Muscle layer of duodenum (tissue), 2 donors: ENCODE data around the gene EDA.

Experiments used
- H3K27ac ChIP-seq: one replicate; pipeline ENCODE4 v1.7.0; 2013; ENCODE audit warnings: mild to moderate bottlenecking, low read length
- H3K27me3 ChIP-seq: one replicate; pipeline ENCODE4 v1.7.0; 2013; ENCODE audit warnings: low read depth, mild to moderate bottlenecking, control low read depth, low read length
- H3K36me3 ChIP-seq, 2 donors: one replicate each; pipeline ENCODE4 v1.7.0; 2013; ENCODE audit warnings: low read length in 2 of 2, control low read depth in 1 of 2, mild to moderate bottlenecking in 1 of 2; ENCODE audit not compliant: insufficient read depth in 2 of 2, control insufficient read depth in 1 of 2
- H3K4me1 ChIP-seq, 2 donors: one replicate each; pipeline ENCODE4 v1.7.0; 2013; ENCODE audit warnings: low read length in 2 of 2, mild to moderate bottlenecking in 2 of 2, control low read depth in 1 of 2, moderate library complexity in 1 of 2; ENCODE audit not compliant: insufficient read depth in 2 of 2, control insufficient read depth in 1 of 2
- H3K4me3 ChIP-seq, 2 donors: one replicate each; pipeline ENCODE4 v1.7.0; 2013; ENCODE audit warnings: low read length in 2 of 2, low read depth in 1 of 2, mild to moderate bottlenecking in 1 of 2
- H3K9me3 ChIP-seq, 2 donors: one replicate each; pipeline ENCODE4 v1.7.0; 2013; ENCODE audit warnings: low read length in 2 of 2, control low read depth in 1 of 2, mild to moderate bottlenecking in 1 of 2; ENCODE audit not compliant: control insufficient read depth in 1 of 2
- donor health status: healthy.

The EDA gene

DNA sequence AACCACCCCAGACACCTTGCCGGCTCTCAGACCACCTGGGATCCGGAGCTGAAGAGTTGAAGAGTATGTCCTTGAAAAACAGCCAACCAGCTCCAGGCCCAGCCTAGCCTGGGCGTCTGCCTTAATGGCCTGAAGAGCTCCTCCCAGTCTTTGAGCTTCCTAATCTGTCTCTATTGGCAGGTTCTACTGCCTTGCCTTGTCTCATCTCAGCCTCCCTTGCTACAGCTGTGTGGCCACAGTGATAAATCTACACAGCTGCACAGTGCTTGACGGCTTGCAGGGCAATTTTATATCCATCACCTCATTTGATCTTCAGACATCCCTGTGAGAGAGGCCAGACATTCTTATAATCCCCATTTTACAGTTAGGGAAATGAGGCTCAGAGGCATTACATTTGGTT lies 413.9 kb downstream of the EDA start:
- H3K27me3 ChIP-seq, result no peaks in the 10 kb centered on the region
- H3K27ac ChIP-seq, result no peak overlapping the region
- H3K4me1 ChIP-seq, result peaks cover 0 to 3% of the 10 kb centered on the region in 2 donors

DNA sequence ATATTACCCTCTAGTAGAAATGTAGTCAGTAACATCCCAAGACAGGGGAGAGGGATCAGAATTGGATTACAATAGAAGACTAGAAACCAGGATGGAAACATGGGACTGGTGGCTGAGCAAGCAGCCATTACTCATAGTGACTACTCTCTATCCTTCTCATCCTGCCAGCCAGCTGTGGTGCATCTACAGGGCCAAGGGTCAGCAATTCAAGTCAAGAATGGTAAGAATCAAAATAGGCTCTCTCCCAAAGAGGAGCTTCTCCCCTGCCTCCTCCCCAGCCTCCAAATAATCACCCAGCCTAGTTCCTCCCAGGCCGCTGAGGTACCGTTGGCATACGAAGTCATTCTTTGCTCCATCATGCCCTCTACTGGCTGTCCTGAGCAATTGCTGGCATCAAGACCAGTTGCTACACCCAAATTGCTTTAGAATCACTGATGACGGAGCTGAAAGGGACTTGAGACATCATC lies 414.4 kb downstream of the EDA start:
- no peaks in the 10 kb centered on the region for H3K4me1 ChIP-seq
- no peaks in the 10 kb centered on the region for H3K27me3 ChIP-seq
- H3K4me3 ChIP-seq, result no peak overlapping the region
- H3K36me3 ChIP-seq, result no peaks in the 10 kb centered on the region
- H3K9me3 ChIP-seq, result no peaks in the 10 kb centered on the region
- H3K27ac ChIP-seq, result no peak overlapping the region

More for the DNA sequence above, 413.9 kb downstream of the EDA start:
- Histone ChIP-seq H3K4me3 (no peak overlapping the region), H3K36me3 (no peaks in the 10 kb centered on the region), H3K9me3 (no peaks in the 10 kb centered on the region)

DNA sequence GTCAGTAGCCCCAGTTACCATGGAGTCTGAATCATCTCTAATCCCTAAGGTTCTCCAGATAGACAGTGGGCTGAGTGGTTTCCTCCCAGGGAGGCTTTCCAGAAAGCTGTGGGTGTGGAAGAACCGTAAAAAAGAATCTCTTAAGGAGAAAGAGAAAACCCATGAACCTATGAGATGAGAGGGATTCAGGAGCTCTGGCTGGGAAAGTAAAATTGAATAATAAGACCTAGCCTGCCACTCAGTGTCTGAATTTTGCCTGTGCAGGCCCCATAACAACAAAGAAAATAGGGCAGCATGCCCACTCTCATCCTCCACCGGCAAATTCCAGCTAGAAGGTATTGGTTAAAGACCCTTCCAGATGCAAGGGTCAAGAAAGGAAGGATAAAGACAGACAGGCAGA lies 416.9 kb downstream of the EDA start:
- Histone ChIP-seq H3K4me3 (no peak overlapping the region), H3K27ac (no peak overlapping the region), H3K36me3 (no peaks in the 10 kb centered on the region), H3K4me1 (no peaks in the 10 kb centered on the region), H3K9me3 (no peaks in the 10 kb centered on the region), H3K27me3 (no peaks in the 10 kb centered on the region)

DNA sequence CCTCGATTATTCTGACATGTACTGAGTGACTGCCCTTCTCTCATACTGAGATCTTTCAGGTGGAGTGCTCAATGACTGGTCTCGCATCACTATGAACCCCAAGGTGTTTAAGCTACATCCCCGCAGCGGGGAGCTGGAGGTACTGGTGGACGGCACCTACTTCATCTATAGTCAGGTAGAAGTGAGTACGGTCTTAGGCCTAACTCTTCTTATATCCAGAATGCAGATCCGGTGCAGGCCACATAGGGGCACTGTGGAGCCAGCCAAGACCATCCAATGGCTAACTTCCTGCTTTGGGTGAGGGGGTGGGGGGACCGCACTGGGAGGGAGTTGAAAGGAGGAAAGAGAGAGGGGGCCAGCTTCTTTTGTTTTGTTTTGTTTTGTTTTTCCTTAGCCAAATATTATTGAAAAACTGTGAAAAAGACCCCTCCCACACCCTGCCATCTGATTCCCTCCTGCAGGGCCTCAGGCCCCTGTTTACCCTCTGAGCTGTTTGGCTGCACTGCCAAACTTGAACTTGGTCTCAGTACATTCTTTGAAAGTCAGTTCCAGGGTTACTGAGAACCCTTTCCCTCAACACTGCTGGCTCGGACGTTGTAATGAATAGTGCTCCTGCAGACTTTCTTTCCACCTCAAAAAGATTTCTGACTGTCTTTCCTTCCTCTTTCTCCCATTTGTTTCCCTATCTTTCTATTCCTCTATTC lies 417.6 kb downstream of the EDA start:
- Histone ChIP-seq H3K27ac (no peak overlapping the region), H3K27me3 (no peaks in the 10 kb centered on the region), H3K36me3 (no peaks in the 10 kb centered on the region), H3K4me1 (no peaks in the 10 kb centered on the region), H3K9me3 (no peaks in the 10 kb centered on the region), H3K4me3 (no peak overlapping the region)

DNA sequence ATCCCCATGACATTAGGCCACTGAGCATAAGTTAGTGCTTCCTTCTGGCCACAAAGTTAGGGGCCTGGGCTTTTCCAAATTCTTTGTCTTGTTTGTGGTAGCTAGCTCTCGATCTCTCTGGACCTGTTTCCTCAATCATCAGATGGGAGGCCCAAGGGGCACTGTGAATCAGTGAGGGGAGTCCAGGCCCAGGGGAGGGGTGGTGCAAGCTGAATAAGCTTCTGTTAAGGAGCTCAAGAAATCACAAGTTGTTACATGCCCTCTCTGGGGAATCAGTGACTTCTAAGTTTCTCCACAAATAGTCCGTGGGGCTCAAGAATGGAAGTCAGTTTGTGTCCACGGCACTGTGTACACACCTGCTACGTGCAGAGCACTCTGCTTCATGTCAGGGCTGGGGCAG lies 418.7 kb downstream of the EDA start:
- Histone ChIP-seq H3K4me1 (no peaks in the 10 kb centered on the region), H3K36me3 (no peaks in the 10 kb centered on the region), H3K27ac (no peak overlapping the region), H3K27me3 (no peaks in the 10 kb centered on the region), H3K4me3 (no peak overlapping the region), H3K9me3 (no peaks in the 10 kb centered on the region)

DNA sequence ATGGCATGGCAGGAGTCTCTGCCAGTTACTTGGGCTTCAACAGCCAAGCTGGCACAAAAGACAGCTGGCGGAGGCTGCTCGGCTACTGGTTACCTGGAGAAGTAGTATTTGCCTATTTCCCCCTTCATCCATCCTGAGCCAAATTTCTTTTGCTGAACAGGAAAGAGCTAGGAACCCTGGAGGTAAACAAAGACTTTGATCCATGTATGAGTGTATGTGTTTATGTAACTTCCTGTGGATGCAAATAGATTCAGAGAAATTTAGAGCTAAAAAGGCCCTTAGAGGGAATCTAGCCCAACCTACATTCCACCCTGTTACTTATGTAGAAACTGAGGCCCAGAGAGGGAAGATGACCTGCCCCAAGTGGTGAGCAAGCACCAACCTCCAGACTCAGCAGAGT lies 422.6 kb downstream of the EDA start:
- H3K27me3 ChIP-seq, result no peaks in the 10 kb centered on the region

DNA sequence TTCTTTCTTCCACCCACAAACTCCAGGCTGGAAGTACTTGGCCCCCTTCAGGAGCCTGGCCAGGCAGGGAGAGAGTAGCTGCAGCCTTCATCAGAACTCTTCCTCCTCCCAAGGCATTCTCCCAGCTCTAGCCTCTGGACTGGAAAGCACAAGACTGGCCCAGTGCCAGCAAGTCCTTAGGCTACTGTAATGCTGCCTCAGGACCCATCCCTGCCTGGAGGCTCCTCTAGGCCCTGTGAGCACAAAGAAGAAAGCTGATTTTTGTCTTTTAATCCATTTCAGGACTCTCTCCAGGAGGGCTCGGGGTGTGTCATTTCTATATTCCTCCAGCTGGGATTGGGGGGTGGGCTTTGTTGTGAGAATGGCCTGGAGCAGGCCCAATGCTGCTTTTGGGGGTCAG lies 423.0 kb downstream of the EDA start:
- Histone ChIP-seq H3K27ac (no peak overlapping the region), H3K36me3 (no peaks in the 10 kb centered on the region), H3K4me3 (no peak overlapping the region), H3K4me1 (no peaks in the 10 kb centered on the region), H3K9me3 (no peaks in the 10 kb centered on the region), H3K27me3 (no peaks in the 10 kb centered on the region)

More for the DNA sequence above, 422.6 kb downstream of the EDA start:
- no peaks in the 10 kb centered on the region for H3K36me3 ChIP-seq
- H3K4me3 ChIP-seq, result no peak overlapping the region
- H3K9me3 ChIP-seq, result no peaks in the 10 kb centered on the region
- no peaks in the 10 kb centered on the region for H3K4me1 ChIP-seq
- no peak overlapping the region for H3K27ac ChIP-seq

DNA sequence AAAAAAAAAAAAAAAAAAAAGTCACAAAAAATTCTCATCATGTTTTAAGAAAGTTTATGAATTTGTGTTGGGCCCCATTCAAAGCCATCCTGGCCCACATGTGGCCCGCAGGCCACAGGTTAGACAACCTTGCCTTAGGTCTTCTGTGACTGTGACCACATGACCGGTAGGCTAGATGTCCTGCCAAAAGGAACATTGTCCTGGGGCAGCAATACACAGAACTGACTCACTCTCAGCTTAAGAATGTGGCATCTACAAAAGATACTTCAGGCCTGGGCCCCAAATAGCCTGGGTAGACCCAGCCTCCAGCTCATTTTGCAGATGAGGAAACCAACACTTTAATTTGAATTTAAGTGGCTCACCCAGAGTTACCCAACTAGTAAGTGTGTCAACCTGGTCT lies 423.8 kb downstream of the EDA start:
- Histone ChIP-seq H3K4me1 (no peaks in the 10 kb centered on the region), H3K4me3 (no peak overlapping the region), H3K27me3 (no peaks in the 10 kb centered on the region), H3K36me3 (no peaks in the 10 kb centered on the region), H3K27ac (no peak overlapping the region), H3K9me3 (no peaks in the 10 kb centered on the region)

DNA sequence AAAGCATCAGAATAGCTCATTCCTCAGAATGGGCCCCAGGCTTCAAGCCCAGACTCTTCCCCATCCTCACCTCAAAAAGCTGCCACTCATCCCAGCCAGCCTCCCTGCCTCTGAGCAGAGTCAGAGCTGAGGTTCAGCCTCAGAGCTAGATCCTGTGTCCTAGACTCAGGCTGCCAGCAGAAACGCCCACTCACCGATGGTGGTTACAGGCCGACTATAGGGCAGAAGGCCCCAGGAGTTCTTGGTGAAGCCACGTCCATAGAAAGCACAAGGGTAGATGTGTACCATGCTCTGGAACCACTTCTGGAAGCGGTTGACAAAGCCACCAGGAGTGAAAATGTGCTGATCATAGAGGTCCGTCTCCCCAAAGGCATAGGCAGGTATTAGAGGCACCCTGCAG lies 426.1 kb downstream of the EDA start:
- Histone ChIP-seq H3K4me3 (no peak overlapping the region), H3K27me3 (no peaks in the 10 kb centered on the region), H3K9me3 (no peaks in the 10 kb centered on the region), H3K36me3 (no peaks in the 10 kb centered on the region), H3K27ac (no peak overlapping the region), H3K4me1 (no peaks in the 10 kb centered on the region)

DNA sequence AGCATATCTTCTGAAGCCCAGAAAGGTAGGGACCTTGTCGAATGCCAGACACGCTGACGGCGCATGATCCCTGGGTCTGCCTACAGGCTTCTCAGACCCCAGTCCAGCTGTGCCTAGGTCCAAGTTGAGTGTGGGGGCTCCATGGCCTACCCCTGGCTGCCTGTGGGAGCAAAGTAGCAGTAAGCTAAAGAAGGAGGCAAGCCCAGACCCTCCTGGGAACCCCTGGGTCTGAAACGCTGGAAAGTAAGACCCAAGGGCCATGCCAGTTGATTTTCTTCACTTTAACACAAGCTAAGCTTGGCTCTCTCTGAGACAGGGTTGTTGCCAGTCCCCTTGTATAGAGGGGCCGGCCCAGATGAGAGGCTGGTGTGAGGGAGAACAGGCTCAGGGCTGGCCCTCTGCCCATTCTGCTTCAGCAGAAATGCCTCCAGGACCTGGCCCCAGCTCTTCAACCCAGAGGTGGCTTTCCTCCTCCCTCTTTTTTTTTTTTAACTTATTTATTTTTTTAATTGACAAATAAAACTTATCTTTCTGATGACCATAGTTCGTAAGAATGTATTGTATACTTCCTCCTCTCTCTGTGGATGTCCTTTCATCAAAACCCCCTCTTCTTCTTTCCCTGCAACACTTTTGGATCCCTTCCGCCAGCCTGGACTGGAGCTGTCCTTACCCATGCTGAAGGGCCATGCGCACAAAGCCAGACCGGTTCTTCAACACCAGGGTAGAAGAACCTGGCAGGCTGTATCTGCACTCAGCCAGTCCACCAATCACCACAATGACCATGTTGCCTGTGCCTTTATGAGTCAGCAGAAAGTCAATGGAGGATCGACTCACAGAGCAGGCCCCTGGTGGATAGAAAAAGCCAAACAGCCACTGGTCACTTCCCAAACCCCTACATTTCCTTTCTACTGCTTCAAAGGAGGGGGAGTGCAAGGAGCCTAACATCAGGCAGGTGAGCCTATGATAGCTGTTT lies 426.8 kb downstream of the EDA start:
- Histone ChIP-seq H3K9me3 (no peaks in the 10 kb centered on the region), H3K27ac (no peak overlapping the region), H3K36me3 (no peaks in the 10 kb centered on the region), H3K27me3 (no peaks in the 10 kb centered on the region), H3K4me1 (no peaks in the 10 kb centered on the region), H3K4me3 (no peak overlapping the region)

DNA sequence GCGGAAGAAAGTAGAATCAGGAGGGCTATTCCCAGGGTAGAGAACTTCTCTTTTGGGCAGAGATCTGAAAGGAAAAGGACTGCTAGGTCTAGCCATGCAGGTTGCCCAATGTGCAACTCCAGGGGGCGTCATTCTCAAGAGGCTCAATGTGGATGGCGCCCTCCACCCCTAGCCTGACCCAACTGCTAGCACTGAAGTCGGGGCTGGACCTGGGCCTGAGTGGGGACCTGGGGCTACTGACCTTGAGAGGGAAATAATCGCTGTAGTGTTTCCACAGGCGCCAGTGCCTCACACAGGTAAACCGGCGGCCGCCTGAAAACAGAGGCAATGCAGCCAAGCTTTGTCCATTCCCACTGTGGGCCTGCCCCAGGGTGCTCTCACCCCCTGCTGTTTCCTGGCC lies 427.8 kb downstream of the EDA start:
- no peaks in the 10 kb centered on the region for H3K27me3 ChIP-seq
- H3K36me3 ChIP-seq, result no peaks in the 10 kb centered on the region
- H3K4me1 ChIP-seq, result no peaks in the 10 kb centered on the region
- H3K9me3 ChIP-seq, result no peaks in the 10 kb centered on the region
- no peak overlapping the region for H3K4me3 ChIP-seq
- no peak overlapping the region for H3K27ac ChIP-seq
